NK-92 (cell line): Measurements from ENCODE around the gene SCYGR1.
"Not testable (repeated sequence)": the region's sequence is repeated elsewhere in the genome, so short reads cannot be mapped to it uniquely, and the experiment has no call there.

ENCODE experiments used
- DNase-seq: peaks from one replicate; lab custom pipeline; 2025; ENCODE audit not compliant: unreplicated experiment; lab: John Stamatoyannopoulos, UW

The SCYGR1 gene

GRCh38 chr2:227374158-227374557, 13.6 kb downstream of the SCYGR1 start:
- no peak for DNase-seq

GRCh38 chr2:227373389-227373788, 14.4 kb downstream of the SCYGR1 start:
- DNase-seq = no peak

GRCh38 chr2:227370791-227371312, 16.9 kb downstream of the SCYGR1 start:
- DNase-seq = no peak

GRCh38 chr2:227370092-227370491, 17.7 kb downstream of the SCYGR1 start:
- DNase-seq = no peak

GRCh38 chr2:227368574-227368973, 19.2 kb downstream of the SCYGR1 start:
- DNase-seq = no peak

- DNase-seq = no peak
Measured at GRCh38 chr2:227367427-227367795, 20.3 kb downstream of the SCYGR1 start.

GRCh38 chr2:227366769-227367426, 20.9 kb downstream of the SCYGR1 start:
- DNase-seq = no peak

- DNase-seq = no peak
Measured at GRCh38 chr2:227365833-227366232, 21.9 kb downstream of the SCYGR1 start.

GRCh38 chr2:227364585-227365263, 23.0 kb downstream of the SCYGR1 start:
- not testable (repeated sequence) for DNase-seq

- no peak for DNase-seq
Measured at GRCh38 chr2:227363756-227364155, 24.0 kb downstream of the SCYGR1 start.

- DNase-seq = no peak
Measured at GRCh38 chr2:227360351-227360750, 27.4 kb downstream of the SCYGR1 start.

GRCh38 chr2:227351639-227352038, 36.1 kb downstream of the SCYGR1 start:
- DNase-seq = no peak

GRCh38 chr2:227349989-227350612, 37.6 kb downstream of the SCYGR1 start:
- DNase-seq = no peak

- DNase-seq = no peak
Measured at GRCh38 chr2:227348324-227348723, 39.4 kb downstream of the SCYGR1 start.

GRCh38 chr2:227347117-227347516, 40.6 kb downstream of the SCYGR1 start:
- no peak for DNase-seq

- no peak for DNase-seq
Measured at GRCh38 chr2:227344231-227344630, 43.5 kb downstream of the SCYGR1 start.

GRCh38 chr2:227341553-227341952, 46.2 kb downstream of the SCYGR1 start:
- DNase-seq = no peak

GRCh38 chr2:227340106-227340505, 47.6 kb downstream of the SCYGR1 start:
- DNase-seq = no peak

GRCh38 chr2:227339098-227339599, 48.6 kb downstream of the SCYGR1 start:
- DNase-seq = no peak
